ENCODE measurements around the gene CEP250. TPM values are rescaled to one million over a fixed set of nuclear protein-coding genes. Genes with fewer than 3 reads are reported as not detected.
"Not testable (repeated sequence)": the region's sequence is repeated elsewhere in the genome, so short reads cannot be mapped to it uniquely, and the experiment has no call there.

Gene CEP250
- polyA plus RNA-seq, 1 donor: 31.0 TPM

DNA sequence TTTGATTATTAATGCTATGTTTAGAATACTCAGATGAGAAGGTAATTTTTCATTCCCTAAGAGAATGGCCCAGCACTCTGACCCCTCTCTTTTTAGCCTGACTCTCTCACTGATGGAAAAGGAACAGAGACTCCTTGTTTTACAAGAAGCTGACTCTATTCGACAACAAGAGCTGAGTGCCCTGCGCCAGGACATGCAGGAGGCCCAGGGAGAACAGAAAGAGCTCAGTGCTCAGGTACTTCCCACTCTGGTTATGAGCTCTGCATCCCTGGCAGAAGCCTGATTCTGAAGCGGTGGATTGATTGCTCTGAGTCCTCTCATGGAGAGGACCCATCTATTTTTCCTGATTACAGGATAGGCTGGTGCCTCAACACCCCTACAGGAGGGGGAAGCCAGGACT is 41.1 kb downstream of the CEP250 start:
- no peak for DNase-seq

DNA sequence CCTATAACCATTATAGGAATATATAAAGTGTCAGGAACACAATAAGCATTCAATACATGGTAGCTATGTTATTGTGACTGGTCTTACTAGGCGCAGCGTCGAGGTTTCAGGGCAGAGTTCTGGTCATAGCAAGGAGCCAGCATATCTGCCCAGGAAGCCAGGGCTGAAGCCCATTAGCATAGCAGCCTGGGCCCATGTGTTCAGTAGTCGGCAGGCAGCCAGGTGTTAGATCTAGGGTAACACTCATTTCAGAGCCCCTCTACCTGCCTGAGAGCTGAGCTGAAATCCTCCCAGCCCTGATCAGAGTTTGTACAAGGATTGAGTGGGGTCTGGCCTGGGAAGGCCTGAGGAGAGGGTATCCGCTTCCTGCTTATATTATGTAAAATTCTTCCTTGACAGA is 41.9 kb downstream of the CEP250 start:
- DNase-seq: no peak

DNA sequence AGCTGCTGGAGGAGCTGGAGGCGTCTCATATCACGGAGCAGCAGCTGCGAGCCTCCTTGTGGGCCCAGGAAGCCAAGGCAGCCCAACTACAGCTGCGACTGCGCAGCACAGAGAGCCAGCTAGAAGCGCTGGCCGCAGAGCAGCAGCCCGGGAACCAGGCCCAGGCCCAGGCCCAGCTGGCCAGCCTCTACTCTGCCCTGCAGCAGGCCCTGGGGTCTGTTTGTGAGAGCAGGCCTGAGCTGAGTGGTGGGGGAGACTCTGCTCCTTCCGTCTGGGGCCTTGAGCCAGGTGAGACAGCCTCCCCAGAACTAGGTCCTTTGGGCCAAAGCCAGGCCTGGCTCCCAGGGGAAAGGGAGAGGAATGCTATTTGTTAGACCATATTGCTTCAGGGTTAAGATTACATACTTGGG is 42.4 kb downstream of the CEP250 start:
- DNase-seq: peak; percentile 86

DNA sequence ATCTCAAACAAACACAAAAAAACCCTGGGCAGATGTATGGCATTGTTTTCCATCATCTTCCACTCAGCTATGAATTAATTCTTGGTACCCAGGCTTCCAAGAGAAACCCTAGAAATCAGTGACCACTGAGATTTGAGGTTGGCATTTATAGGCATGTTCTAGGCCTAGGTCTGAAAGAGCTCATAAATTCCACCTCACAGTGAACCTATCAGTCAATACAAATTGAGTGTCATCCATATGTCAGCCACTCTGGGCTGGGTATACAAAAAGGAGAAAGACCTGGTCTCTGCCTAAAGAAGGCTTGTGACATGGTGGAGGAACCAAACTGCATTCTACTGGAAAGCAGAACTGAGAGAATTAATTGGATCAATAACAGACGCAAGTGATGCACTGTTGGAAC is 43.9 kb downstream of the CEP250 start:
- no peak for DNase-seq

DNA sequence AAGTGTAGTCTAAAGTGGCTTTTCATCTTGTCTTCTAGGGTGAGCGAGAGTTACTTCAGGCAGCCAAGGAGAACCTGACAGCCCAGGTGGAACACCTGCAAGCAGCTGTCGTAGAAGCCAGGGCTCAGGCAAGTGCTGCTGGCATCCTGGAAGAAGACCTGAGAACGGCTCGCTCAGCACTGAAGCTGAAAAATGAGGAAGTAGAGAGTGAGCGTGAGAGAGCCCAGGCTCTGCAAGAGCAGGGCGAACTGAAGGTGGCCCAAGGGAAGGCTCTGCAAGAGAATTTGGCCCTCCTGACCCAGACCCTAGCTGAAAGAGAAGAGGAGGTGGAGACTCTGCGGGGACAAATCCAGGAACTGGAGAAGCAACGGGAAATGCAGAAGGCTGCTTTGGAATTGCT is 47.0 kb downstream of the CEP250 start:
- DNase-seq: no peak

DNA sequence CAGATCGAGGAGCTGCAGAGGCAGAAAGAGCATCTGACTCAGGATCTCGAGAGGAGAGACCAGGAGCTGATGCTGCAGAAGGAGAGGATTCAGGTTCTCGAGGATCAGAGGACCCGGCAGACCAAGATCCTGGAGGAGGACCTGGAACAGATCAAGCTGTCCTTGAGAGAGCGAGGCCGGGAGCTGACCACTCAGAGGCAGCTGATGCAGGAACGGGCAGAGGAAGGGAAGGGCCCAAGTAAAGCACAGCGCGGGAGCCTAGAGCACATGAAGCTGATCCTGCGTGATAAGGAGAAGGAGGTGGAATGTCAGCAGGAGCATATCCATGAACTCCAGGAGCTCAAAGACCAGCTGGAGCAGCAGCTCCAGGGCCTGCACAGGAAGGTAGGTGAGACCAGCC is 47.9 kb downstream of the CEP250 start:
- no peak for DNase-seq

DNA sequence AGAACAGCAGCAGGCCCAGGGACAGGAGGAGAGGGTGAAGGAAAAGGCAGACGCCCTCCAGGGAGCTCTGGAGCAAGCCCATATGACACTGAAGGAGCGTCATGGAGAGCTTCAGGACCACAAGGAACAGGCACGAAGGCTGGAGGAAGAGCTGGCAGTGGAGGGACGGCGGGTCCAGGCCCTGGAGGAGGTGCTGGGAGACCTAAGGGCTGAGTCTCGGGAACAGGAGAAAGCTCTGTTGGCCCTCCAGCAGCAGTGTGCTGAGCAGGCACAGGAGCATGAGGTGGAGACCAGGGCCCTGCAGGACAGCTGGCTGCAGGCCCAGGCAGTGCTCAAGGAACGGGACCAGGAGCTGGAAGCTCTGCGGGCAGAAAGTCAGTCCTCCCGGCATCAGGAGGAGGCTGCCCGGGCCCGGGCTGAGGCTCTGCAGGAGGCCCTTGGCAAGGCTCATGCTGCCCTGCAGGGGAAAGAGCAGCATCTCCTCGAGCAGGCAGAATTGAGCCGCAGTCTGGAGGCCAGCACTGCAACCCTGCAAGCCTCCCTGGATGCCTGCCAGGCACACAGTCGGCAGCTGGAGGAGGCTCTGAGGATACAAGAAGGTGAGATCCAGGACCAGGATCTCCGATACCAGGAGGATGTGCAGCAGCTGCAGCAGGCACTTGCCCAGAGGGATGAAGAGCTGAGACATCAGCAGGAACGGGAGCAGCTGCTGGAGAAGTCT is 48.6 kb downstream of the CEP250 start:
- peak; percentile 38 for DNase-seq

DNA sequence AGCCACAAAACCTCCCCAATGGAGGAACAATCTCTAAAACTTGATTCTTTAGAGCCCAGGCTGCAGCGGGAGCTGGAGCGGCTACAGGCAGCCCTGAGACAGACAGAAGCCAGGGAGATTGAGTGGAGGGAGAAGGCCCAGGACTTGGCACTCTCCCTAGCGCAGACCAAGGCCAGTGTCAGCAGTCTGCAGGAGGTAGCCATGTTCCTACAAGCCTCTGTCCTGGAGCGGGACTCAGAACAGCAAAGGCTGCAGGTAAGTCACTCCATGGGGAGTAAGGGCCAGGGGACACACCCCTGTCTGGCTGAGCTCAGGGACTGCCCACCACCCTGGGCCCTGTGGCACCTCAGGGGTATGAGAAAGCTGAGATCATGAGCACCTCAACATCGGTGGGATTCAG is 49.4 kb downstream of the CEP250 start:
- DNase-seq: no peak

DNA sequence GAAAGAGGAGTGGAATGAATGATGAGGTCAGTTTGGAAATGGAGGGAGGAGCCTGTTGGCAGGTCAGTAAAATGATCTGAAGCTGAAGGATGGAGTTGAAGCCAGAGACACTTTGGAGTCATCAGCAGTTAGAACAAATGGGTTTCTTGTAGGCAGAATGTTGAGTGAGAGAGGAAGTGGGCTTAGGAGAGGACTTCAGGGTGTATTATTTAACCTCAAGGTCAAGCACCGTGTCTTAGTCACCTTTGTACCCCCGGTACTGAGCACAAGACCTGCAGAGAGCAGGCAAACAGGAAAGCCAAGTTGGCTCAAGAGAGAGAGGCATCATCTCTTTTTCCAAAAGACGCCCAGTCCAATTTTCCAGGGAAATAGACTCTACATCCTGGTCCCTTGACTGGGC is 50.8 kb downstream of the CEP250 start:
- no peak for DNase-seq

DNA sequence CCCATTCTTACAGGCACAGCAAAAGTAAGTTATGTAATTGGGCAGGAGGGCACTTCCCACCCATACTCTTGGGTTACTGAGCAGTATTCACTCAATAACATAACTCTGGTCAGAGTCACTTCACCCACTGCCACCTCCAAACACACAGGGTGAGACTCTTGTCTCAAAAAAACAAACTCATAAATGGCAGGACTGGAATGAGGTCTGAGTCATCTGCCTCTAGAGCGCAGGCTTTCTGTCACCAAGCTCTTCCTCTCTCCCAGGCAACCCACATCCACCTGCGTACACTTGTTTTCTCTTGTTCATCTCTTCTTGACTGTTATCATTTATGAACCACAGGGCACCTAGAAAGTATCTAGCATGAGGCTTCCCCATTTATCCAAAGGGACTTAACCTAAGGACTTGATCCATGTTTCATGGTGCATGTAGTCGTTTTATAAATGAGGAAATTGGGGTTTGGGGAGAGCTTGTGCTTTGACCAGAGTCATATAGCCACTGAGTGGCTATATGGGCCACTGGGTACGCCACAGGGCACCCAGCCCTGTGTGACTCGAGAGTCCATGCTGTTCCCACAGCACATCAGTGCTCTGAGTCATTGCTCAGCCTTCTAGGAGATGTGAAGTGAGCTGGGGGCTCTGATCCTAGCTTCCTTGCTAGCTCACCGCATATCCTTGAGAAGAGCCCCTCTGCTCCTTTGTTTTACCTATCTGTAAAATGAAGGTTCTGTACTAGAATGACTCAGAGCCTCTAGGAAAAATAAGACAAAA is 51.7 kb downstream of the CEP250 start:
- no peak for DNase-seq

DNA sequence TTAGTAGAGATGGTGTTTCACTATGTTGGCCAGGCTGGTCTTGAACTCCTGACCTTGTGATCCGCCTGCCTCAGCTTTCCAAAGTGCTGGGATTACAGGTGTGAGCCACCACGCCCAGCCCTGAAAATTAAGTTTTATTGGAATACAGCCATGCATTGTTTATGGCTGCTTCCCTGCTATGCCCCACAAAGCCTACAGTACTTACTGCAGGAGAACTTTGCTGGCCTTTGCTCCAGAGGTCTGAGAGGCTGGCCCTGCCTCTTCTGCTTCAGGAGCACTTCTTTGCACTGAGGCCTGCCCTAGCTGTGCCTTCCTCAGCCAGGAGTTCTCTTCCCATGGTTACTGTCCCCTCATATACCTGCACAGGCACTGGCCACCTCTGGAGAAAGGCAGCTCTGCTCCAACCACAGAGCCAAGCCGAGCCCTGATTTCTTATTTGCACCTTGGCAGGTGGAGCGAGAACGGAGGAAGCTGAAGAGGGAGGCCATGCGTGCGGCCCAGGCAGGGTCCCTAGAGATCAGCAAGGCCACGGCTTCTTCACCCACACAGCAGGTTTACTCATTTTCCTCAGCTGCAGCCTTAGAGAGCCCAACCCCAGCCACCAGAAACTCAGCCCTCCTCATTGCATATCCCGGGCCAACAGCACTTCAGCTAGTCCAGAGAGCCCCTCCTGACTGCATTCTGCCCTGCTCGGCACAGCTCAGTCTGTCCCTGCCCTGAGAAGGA is 53.3 kb downstream of the CEP250 start:
- DNase-seq: no peak

DNA sequence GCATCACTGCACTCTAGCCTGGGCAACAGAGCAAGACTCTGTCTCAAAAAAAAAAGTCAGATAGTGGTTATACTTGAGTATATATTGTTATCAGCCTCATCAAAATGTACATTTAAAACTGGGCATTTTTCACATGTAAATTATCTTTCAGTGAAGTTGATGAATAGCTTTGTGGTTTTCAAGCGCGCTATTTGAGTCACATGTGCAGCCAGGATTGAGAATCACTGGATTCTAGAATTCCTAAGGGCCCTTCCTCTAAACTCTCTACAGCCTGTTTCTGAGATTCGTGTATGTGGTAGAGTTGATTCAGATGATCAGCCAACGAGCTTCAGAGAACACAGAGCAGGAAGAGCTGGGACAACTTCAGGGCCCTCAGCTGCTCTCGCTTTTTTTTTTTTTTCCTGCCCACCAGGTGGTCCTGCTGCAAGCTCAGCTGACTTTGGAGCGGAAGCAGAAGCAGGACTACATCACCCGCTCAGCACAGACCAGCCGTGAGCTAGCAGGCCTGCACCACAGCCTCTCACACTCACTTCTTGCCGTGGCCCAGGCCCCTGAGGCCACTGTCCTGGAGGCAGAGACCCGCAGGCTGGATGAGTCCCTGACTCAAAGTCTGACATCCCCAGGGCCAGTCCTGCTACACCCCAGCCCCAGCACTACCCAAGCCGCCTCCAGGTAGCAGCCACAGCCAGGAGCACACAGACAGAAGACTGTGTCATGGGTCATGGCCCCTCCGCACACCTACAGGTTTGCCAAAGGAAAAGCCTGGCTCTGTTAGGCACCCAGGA is 55.7 kb downstream of the CEP250 start:
- no peak for DNase-seq

DNA sequence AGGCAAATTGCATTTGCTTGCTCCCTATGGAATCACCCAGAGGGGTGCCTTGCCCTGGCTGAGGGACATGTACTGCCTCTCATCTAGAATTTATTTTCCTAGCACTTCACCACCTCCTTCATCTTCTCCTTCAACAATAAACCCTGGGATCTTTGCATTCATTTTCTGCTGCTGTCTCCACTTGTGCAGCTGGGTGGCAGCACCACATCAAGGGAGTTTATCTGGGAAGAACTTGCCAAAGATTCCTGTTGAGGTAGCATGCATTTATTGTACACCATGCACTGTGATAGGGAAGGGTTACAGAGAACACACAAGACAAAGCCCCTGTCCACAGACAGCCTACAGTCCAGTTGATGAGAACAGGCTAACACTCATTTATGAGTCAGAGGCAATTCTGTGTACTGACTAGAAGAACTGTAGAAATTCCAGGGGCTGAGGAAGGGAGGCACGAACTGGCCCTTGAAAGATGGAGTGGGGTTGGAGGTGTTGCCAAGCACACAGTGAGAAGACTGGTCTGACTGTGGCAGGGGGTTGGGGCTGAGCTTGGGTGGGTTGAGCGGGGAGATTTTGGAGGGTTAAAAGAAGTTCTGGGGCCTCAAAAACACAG is 56.5 kb downstream of the CEP250 start:
- DNase-seq: no peak

DNA sequence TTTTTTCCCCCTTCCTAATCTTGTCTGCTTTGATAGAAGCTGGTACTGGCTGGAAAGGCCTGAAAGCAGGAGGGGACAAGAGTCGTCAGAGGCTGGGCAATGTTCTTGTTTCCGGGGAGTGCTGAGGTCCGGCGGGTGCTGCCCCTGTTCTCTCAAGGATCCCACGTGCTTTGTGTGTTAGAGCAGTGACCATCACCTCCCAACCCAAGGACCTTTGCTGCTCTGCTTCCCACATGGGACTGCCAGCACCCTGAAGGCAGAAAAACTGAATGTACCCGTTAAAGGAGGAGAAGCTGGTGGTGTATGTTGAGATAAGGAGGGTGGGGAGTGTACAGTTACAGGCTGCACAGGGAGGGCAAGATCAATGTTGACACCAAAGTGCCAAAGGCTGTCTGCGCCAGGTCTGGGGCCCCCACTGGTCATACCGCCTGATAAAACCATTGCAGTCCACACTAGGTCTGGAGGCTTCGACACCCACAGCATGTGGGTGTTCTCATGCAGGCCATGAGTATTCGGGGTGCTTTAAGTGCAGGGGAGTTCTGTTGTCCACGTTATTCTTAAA is 59.1 kb downstream of the CEP250 start:
- DNase-seq: no peak

DNA sequence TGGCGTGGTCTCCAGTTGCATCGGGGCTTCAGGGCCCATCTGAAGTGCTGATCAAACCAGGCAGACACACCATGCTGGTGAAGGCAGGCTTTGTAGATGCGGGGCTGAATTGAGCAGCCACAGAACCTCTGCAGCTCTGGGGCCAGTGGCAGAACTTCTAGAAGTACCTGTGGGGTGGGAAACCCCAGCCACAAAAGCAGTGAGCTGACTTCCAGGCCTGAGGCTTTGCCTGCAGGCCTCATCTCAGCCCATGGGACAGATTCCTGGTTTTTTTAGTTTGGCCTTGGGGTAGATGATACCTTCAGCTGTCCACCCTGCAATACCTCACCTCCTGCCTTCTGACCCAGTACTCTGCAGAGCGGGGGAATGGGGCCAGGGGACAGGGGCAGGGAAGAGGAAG is 59.9 kb downstream of the CEP250 start:
- no peak for DNase-seq

DNA sequence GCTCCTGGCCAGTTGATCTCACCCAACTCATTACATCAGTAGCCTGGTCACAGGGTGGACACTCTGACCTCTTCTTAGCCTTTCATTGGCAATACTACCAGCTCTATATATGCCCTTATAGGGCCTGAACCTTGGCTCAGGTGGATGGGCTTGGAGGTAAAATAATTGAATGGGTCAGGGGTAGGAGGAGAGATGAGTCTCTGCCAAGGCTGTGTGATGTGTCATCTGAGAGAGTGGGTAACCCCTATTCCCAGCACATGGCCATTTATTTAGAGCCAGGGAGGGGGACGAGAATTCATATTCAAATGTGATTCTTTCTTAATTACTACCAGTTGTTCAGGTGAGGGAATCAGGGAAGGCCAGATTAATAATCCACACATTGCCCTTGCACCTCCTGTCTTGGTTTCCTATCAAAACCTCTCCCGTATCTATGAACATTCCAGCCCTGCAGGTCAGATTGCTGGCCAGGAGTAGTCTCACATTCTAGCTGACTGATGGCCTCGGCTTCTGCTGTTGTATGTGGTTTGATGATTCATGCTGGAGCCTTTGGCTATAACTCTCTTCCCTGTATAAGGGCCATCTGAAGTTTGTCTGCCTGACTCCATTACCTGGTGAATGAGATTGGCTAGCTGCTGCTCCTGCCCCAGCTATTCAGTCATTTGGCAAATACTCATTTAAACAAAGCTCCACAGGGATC is 60.7 kb downstream of the CEP250 start:
- no peak for DNase-seq

DNA sequence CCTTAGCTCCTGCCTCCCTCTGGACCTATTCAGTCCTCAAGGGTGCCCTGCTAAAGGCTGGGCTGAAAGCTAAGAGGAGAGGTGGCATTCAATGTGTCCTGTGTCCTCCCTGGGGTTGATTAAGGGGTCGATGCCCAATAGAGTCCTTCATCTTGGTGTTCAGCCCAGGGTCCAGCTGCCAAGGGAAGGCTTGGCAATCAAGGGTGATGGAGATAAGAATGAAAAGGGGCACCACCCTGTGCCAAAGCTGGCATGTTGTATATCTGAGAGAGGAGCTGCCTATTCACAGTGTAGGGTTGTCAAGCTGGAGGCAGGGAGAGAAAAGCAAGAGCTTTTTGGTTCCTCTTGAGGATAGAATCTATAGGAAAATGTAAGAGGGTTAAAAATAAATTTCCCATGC is 61.7 kb downstream of the CEP250 start:
- DNase-seq: no peak

DNA sequence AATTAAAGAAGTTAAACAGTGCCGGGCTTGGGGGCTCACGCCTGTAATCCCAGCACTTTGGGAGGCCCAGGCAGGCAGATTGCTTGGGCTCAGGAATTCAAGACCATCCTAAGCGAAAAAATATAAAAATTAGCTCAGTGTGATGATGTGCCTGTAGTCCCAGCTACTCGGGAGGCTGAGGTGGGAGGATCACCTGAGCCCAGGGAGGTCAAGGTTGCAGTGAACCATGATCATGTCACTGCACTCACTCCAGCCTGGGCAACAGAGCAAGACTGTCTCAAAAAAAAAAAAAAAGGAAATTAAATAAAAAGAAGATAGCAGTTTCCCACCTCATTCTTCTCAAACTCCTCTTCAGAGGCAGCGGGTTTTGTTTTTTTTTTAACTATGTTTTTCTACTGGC is 62.4 kb downstream of the CEP250 start:
- not testable (repeated sequence) for DNase-seq

DNA sequence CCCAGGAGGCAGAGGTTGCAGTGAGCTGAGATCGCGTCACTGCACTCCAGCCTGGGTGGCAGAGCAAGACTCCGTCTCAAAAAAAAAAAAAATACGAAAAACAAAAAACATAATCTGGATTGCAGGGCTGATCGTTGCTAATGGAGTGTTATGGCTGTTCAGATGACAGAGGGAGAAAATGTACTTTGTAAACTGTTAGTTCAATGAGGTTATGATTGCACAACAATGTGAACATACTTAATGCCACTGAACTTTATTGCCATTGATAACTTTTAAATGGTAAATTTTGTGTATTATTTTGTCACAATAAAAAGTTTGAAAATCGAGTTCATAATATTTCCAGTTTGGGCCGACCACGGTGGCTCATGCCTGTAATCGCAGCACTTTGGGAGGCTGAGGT is 63.6 kb downstream of the CEP250 start:
- no peak for DNase-seq

DNA sequence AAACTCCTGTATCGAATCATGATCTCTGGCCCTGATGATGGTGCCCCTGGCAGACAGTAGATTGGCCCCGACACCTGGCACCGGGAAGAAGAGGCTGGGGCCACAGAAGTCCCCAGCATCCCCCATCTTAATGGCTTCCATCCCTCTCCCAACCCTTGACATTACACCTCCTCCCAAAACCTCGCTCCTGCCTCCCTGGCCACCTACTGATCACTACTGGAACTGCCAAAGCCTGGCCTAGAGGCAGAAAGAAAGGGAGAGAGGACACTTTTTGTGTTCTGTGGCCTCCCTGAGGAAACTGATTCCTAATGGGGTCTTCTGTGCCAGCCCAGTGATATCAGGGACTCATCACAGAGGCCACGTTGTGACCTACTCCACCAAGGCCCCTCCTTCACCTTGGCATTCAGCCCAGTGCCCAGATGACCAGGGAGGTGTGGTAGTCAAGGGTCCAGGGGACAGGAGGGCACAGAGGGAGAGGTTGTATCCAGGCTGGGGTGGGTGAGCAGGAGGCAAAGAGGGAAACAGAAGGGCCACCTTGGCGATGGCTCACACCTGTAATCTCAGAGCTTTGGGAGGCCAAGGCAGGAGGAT is 68.0 kb downstream of the CEP250 start:
- no peak for DNase-seq

DNA sequence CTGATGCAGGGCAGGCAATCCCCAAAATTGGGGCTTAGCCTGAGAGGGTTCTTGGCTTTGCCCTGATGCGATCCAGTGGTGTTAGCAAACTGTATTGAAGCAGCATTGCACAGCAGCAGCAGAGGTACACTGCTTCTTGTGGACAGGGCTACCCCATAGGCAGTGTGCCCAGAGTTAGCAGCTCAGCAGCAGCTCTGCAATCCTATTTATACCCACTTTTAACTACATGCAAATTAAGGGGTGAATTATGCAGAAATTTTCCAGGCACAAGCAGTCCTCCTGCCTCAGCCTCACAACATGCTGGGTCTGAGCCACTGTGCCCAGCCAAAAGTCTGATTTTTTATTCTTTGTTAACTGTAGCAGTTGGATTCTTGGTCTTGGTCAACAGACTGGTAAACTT is 70.2 kb downstream of the CEP250 start:
- no peak for DNase-seq
